ENCODE measurements around the gene TMCC1.

DNA sequence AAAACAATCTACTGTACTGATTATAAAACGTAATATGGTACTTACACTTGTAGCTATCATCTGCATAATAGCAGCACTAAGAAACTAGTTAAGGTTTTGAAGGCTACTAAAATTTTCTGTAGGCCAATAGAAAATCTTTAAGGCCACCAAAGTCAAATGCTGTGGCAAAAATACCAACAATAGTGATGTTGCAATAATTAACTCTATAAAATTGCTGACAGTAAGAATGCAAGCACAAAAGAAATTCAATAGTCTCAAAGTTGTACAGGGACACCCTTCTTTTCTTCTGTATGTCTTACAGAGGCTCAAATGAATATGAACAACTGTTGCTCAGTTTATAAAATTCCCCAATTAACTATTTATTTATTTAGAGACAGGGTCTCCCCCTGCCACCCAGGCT lies 62.0 kb downstream of the TMCC1 start:
- TF ChIP-seq, protein P1, sequence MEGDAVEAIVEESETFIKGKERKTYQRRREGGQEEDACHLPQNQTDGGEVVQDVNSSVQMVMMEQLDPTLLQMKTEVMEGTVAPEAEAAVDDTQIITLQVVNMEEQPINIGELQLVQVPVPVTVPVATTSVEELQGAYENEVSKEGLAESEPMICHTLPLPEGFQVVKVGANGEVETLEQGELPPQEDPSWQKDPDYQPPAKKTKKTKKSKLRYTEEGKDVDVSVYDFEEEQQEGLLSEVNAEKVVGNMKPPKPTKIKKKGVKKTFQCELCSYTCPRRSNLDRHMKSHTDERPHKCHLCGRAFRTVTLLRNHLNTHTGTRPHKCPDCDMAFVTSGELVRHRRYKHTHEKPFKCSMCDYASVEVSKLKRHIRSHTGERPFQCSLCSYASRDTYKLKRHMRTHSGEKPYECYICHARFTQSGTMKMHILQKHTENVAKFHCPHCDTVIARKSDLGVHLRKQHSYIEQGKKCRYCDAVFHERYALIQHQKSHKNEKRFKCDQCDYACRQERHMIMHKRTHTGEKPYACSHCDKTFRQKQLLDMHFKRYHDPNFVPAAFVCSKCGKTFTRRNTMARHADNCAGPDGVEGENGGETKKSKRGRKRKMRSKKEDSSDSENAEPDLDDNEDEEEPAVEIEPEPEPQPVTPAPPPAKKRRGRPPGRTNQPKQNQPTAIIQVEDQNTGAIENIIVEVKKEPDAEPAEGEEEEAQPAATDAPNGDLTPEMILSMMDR (IDR thresholded peaks at IDR 0.05), result no peak
- no peak for TF ChIP-seq POLR2A (IDR thresholded peaks at IDR 0.05)
